C4-2B (cell line): ENCODE results near the gene ZNF581.
A peak's percentile ranks its signal among the peaks of the same experiment; 100 is the strongest.

ENCODE experiments used
- ZFX ChIP-seq: fragments of 450-650 bp; IDR thresholded peaks from 2 replicates; pipeline ENCODE4 v1.6.1; 2017
- TF ChIP-seq, protein P1 (sequence below): fragments of 450-650 bp; conservative IDR thresholded peaks from 2 replicates; pipeline ENCODE4 v1.5.1; 2017; ENCODE audit warnings: mild to moderate bottlenecking

DNA sequence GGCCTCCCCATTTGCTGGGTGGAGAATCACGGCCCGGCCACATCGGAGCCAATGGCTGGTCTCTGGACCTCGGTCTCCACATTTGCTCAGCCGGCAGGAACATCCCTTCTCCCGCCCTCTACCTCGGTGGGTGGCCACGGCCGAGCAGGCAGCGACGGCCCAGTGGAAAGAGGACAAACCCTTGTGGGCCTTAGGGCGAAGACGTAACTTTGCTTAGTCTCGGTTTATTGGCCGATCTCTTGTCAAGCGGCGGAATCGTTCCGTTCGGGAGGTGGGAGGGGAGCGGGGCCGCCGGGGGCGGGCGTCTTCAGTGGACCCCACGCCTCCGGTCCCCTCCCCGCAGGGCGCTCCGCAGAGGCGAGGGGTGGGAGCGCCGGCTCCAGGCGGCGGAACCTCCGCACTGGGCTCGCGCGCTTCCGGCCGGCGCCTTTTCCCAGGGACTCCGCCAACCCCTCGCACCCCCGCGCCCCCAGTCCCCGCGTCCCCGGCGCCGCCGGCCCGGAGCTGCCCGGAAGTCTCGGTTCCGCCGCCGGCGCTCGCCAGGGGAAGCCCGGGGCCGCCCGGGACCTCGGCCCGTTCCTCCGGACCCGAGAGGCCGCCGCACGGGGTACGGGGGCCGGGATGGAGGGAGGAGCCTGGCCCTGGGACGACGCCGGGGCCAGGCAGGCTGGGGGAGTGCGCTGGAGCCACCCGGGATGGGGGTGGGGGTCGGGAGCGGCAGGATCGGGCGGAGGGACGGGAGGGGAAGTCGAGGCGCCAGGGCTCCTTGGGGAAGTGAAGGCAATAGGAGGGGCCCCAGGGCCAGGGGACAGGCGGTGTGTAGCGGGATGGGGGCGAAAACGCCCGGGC, 2.6 kb upstream of the ZNF581 start, which contains the start of gene ZNF580:
- TF ChIP-seq, protein P1, sequence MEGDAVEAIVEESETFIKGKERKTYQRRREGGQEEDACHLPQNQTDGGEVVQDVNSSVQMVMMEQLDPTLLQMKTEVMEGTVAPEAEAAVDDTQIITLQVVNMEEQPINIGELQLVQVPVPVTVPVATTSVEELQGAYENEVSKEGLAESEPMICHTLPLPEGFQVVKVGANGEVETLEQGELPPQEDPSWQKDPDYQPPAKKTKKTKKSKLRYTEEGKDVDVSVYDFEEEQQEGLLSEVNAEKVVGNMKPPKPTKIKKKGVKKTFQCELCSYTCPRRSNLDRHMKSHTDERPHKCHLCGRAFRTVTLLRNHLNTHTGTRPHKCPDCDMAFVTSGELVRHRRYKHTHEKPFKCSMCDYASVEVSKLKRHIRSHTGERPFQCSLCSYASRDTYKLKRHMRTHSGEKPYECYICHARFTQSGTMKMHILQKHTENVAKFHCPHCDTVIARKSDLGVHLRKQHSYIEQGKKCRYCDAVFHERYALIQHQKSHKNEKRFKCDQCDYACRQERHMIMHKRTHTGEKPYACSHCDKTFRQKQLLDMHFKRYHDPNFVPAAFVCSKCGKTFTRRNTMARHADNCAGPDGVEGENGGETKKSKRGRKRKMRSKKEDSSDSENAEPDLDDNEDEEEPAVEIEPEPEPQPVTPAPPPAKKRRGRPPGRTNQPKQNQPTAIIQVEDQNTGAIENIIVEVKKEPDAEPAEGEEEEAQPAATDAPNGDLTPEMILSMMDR = no peak
- peak; percentile 74 for TF ChIP-seq ZFX
